Inflammatory macrophage treated with lipopolysaccharide for 1 hour (primary cell): ENCODE measurements around the gene PRCD.

Experiments
- DNase-seq, 2 donors: peaks; one replicate each; pipeline ENCODE4 v3.0.0-alpha.2; 2020 to 2022

Gene PRCD

GRCh38 chr17:76542566-76542971, 2.7 kb downstream of the PRCD start:
- DNase-seq, result no peak

GRCh38 chr17:76542984-76543383, 3.1 kb downstream of the PRCD start:
- DNase-seq, result no peak

GRCh38 chr17:76543482-76543825, 3.6 kb downstream of the PRCD start:
- DNase-seq, result no peak

GRCh38 chr17:76543826-76544545, 4.1 kb downstream of the PRCD start:
- DNase-seq, result no peak

- DNase-seq, result no peak
Measured at GRCh38 chr17:76544546-76545365, 4.9 kb downstream of the PRCD start.

- no peak for DNase-seq
Measured at GRCh38 chr17:76545918-76546555, 6.2 kb downstream of the PRCD start.

GRCh38 chr17:76546556-76547182, 6.8 kb downstream of the PRCD start:
- no peak for DNase-seq

GRCh38 chr17:76547183-76547641, 7.4 kb downstream of the PRCD start:
- peak; percentile 31 to 71 for DNase-seq

GRCh38 chr17:76547642-76548202, 7.9 kb downstream of the PRCD start:
- DNase-seq, result no peak

- no peak for DNase-seq
Measured at GRCh38 chr17:76548378-76549214, 8.8 kb downstream of the PRCD start.

GRCh38 chr17:76549215-76549518, 9.3 kb downstream of the PRCD start:
- DNase-seq, result no peak

- DNase-seq, result no peak
Measured at GRCh38 chr17:76549539-76549938, 9.7 kb downstream of the PRCD start.

GRCh38 chr17:76550712-76551615, 11.1 kb downstream of the PRCD start:
- DNase-seq, result peak; percentile 68 to 82

GRCh38 chr17:76551685-76552084, 11.8 kb downstream of the PRCD start:
- DNase-seq, result no peak

GRCh38 chr17:76553178-76553908, 13.5 kb downstream of the PRCD start:
- DNase-seq, result no peak

- DNase-seq, result no peak
Measured at GRCh38 chr17:76554131-76554530, 14.3 kb downstream of the PRCD start.

- peak; percentile 88 to 94 for DNase-seq
Measured at GRCh38 chr17:76556765-76557367, 17.0 kb downstream of the PRCD start.

GRCh38 chr17:76557368-76558197, 17.7 kb downstream of the PRCD start:
- DNase-seq, result peak; percentile 92 to 99
